GM20431 (cell line): Measurements from ENCODE around the gene MRGPRE.

ENCODE experiments used
- in situ Hi-C: fragments of 300-500 bp; cut with MseI, MboI; formaldehyde crosslinking; loops from one replicate; pipeline ENCODE4 v1.15.0; 2020; ENCODE audit warnings: low sequenced_read_pairs; ENCODE audit not compliant: unreplicated experiment

The MRGPRE gene

GRCh38 chr11:3186166-3186953, 45.9 kb downstream of the MRGPRE start:
- in situ Hi-C loops, result no loop called here

GRCh38 chr11:3184732-3185347, 47.4 kb downstream of the MRGPRE start:
- in situ Hi-C loops, result no loop called here

- in situ Hi-C loops, result no loop called here
Observed at GRCh38 chr11:3183523-3183922, 48.7 kb downstream of the MRGPRE start.

GRCh38 chr11:3182462-3182852, 49.8 kb downstream of the MRGPRE start:
- in situ Hi-C loops, result no loop called here

GRCh38 chr11:3181725-3182461, 50.3 kb downstream of the MRGPRE start:
- in situ Hi-C loops, result no loop called here

GRCh38 chr11:3180869-3181268, 51.3 kb downstream of the MRGPRE start:
- in situ Hi-C loops, result no loop called here

GRCh38 chr11:3178349-3178748, 53.9 kb downstream of the MRGPRE start:
- in situ Hi-C loops, result no loop called here

- in situ Hi-C loops, result no loop called here
Observed at GRCh38 chr11:3177931-3178330, 54.3 kb downstream of the MRGPRE start.
